ENCODE results near the gene HDAC11. TPM values are rescaled to one million over a fixed set of nuclear protein-coding genes. Genes with fewer than 3 reads are reported as not detected.

HDAC11 gene
- total and polyA plus RNA-seq, 3 experiments from 2014 or later, result 2.6 to 7.5 (median 3.2) TPM

- H3K36me3 Mint-ChIP-seq, result no peaks in the 10 kb centered on the region
These were observed 33.2 kb downstream of the HDAC11 start for GRCh38 chr3:13513051-13513912.

DNA sequence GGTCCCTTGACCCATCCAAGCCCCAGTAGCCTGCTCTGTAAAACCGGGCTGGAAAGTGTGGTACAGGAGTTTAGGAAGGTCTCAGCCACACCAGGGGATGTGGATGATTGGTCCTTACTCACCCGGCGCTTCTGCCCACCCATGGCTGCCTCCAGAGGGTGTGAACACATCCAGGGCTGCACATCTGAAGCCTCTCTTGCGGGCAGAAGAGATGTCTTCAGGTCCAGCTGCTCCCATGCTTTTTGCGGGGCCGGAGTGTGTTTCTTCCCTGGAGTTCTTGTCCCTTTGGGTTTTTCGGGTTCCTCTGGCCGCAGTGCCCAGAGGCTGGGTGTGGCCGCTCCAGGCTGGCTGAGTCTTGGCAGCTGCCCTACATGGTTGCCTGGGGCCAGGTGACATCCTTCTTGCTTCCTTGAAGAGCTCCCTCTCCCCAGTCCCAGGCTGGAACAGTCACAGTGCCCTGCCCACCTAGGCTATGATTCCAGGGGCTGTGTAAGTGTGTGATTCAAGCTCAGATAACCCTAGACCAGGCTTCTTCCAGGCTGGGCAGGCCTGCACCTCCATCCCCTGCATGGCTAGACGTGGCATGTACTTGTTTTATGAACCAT is 33.9 kb downstream of the HDAC11 start:
- no peak overlapping the region for H3K27ac ChIP-seq (ENCODE audit: low read depth, low read length)
- no peaks in the 10 kb centered on the region for H3K4me1 Mint-ChIP-seq
- no peaks in the 10 kb centered on the region for H3K27me3 ChIP-seq (ENCODE audit: insufficient read depth, low read length, poor library complexity, severe bottlenecking)
- DNase-seq, result no peak
- no peaks in the 10 kb centered on the region for H3K36me3 Mint-ChIP-seq
- no peak overlapping the region for H3K4me3 ChIP-seq (ENCODE audit: low read length)
- H3K36me3 ChIP-seq (ENCODE audit: insufficient read depth, low read length), result no peaks in the 10 kb centered on the region
- H3K9me3 Mint-ChIP-seq, result no peaks in the 10 kb centered on the region
- no peak overlapping the region for H3K4me3 Mint-ChIP-seq
- H3K27me3 Mint-ChIP-seq, result peaks cover 0 to 2% of the 10 kb centered on the region in 2 donors
- H3K27ac Mint-ChIP-seq, result no peak overlapping the region
- H3K4me1 ChIP-seq (ENCODE audit: insufficient read depth, low read length), result no peaks in the 10 kb centered on the region
- POLR2A ChIA-PET, result no interaction called here
- CTCF ChIA-PET, result no interaction called here
- H3K9me3 ChIP-seq (ENCODE audit: low read length), result no peaks in the 10 kb centered on the region

More at GRCh38 chr3:13513051-13513912, 33.2 kb downstream of the HDAC11 start:
- peak in 1 of 5 donors; percentile 24 for DNase-seq
- H3K27ac ChIP-seq (ENCODE audit: low read depth, low read length), result no peak overlapping the region
- Mint-ChIP-seq H3K4me1 (no peaks in the 10 kb centered on the region), H3K27me3 (peaks cover 0 to 2% of the 10 kb centered on the region in 2 donors), H3K27ac (no peak overlapping the region), H3K9me3 (no peaks in the 10 kb centered on the region), H3K4me3 (no peak overlapping the region)
- no peaks in the 10 kb centered on the region for H3K9me3 ChIP-seq (ENCODE audit: low read length)
- no peaks in the 10 kb centered on the region for H3K4me1 ChIP-seq (ENCODE audit: insufficient read depth, low read length)
- CTCF ChIA-PET, result no interaction called here
- H3K4me3 ChIP-seq (ENCODE audit: low read length), result no peak overlapping the region
- no peaks in the 10 kb centered on the region for H3K36me3 ChIP-seq (ENCODE audit: insufficient read depth, low read length)
- H3K27me3 ChIP-seq (ENCODE audit: insufficient read depth, low read length, poor library complexity, severe bottlenecking), result no peaks in the 10 kb centered on the region
- POLR2A ChIA-PET, result no interaction called here

DNA sequence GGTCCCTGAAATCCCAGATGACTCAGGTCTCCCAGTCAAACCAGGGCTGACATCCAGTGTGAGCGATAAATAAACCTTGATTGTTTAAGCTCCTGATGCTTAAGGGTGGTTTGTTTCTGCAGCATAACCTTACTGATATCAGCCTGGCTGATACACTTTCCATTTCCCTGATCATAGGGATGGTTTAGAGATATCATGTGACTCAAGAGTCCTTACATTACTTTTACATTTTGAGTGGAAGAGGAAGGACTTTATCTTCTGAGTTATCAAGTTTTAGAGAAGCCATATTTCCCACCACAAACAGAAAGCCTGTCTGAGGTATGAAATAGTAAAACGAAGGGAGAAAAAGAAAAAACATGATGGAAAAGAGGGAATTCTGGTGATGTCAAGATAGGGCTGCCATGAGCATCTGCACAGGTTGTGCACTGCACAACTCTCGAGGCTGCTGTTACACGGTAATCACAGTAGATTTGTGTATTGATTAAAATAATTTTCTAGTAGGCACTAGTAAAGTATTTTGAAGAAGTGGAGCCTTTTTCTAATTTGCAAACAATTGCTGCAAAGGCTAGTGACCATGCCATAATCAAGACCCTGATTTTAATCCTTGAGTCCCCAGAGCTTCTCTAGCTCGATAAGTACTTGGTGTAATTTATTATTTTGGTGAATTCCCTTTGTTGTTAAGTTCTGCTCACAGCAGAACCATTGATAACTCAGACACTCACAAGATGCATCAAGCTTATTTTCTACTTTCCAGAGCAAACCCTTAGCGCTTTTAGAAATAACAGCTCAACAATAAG is 34.7 kb downstream of the HDAC11 start:
- no peaks in the 10 kb centered on the region for H3K36me3 ChIP-seq (ENCODE audit: insufficient read depth, low read length)
- no peak overlapping the region for H3K4me3 ChIP-seq (ENCODE audit: low read length)
- no peaks in the 10 kb centered on the region for H3K27me3 ChIP-seq (ENCODE audit: insufficient read depth, low read length, poor library complexity, severe bottlenecking)
- H3K4me3 Mint-ChIP-seq, result no peak overlapping the region
- H3K27ac ChIP-seq (ENCODE audit: low read depth, low read length), result no peak overlapping the region
- H3K27me3 Mint-ChIP-seq, result peaks cover 0 to 2% of the 10 kb centered on the region in 2 donors
- H3K27ac Mint-ChIP-seq, result no peak overlapping the region
- H3K4me1 ChIP-seq (ENCODE audit: insufficient read depth, low read length), result no peaks in the 10 kb centered on the region
- POLR2A ChIA-PET, result no interaction called here
- no peaks in the 10 kb centered on the region for H3K9me3 Mint-ChIP-seq
- no peaks in the 10 kb centered on the region for H3K9me3 ChIP-seq (ENCODE audit: low read length)
- no peaks in the 10 kb centered on the region for H3K4me1 Mint-ChIP-seq
- CTCF ChIA-PET, result no interaction called here
- no peak for DNase-seq
- H3K36me3 Mint-ChIP-seq, result no peaks in the 10 kb centered on the region

DNA sequence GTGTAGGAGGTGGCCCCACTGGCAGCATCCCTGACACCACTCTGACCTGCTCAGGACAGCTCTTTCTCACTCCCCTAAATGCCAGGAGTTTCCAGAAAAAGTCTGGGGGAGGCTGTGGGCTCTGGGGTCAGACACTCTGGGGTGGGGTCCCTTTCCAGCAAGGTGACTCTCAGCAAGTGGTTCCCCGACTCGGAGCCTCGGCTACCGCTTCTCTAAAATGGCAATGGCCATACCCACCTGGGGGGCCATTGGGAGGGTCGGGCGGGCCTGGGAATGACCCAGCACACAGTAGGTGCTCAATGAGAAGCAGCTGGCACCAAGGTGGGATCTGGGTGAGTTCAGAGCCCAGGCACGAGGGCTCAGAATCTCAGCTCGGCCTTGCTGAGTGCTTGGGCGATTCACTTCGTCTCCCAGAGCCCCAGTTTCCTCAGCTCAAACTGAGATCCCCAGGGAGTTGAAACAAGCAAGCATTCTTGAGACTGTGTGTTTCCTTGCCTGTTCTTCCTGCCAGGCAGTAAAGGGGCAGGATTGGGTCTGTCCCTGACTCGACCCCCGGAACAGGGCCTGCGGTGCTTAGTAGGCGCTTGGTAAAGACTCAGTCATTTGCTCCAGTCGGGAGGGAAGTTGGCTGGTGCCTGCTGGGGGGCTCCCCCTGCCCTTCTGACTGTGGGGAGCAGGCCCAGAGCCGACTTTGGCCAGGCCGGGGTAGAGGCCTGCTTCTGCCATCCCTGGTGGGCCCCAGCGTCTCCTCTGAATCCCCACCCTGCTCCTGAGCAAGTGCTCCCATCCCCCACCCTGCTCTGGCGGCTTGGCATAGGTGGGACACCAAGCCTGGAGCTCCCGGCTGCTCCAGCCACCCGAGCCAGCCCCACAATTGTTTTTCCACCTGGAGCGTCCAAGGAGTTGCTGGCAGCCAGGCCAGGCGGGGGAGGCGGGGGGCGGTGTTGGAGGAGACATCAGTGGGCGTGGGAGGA is 36.0 kb downstream of the HDAC11 start:
- no peaks in the 10 kb centered on the region for H3K36me3 ChIP-seq (ENCODE audit: insufficient read depth, low read length)
- H3K9me3 ChIP-seq (ENCODE audit: low read length), result no peaks in the 10 kb centered on the region
- no peak for DNase-seq
- no peaks in the 10 kb centered on the region for H3K4me1 Mint-ChIP-seq
- no peaks in the 10 kb centered on the region for H3K27me3 ChIP-seq (ENCODE audit: insufficient read depth, low read length, poor library complexity, severe bottlenecking)
- CTCF ChIA-PET, result interaction anchor here (1.3 kb wide), 1 partner anchor 20 kb away, joined by 3 read pairs; no protein-coding TSS in a partner anchor
- peaks cover 0 to 2% of the 10 kb centered on the region in 2 donors for H3K27me3 Mint-ChIP-seq
- H3K9me3 Mint-ChIP-seq, result no peaks in the 10 kb centered on the region
- H3K4me3 Mint-ChIP-seq, result no peak overlapping the region
- POLR2A ChIA-PET, result no interaction called here
- no peak overlapping the region for H3K27ac ChIP-seq (ENCODE audit: low read depth, low read length)
- no peaks in the 10 kb centered on the region for H3K4me1 ChIP-seq (ENCODE audit: insufficient read depth, low read length)
- no peak overlapping the region for H3K4me3 ChIP-seq (ENCODE audit: low read length)
- H3K27ac Mint-ChIP-seq, result peak overlapping the region in 1 of 8 donors; percentile 38
- no peaks in the 10 kb centered on the region for H3K36me3 Mint-ChIP-seq

GRCh38 chr3:13516760-13517135 is 36.6 kb downstream of the HDAC11 start:
- Histone ChIP-seq H3K9me3 (ENCODE audit: low read length) (no peaks in the 10 kb centered on the region), H3K27me3 (ENCODE audit: insufficient read depth, low read length, poor library complexity, severe bottlenecking) (no peaks in the 10 kb centered on the region), H3K4me1 (ENCODE audit: insufficient read depth, low read length) (no peaks in the 10 kb centered on the region), H3K27ac (ENCODE audit: low read depth, low read length) (no peak overlapping the region), H3K36me3 (ENCODE audit: insufficient read depth, low read length) (no peaks in the 10 kb centered on the region), H3K4me3 (ENCODE audit: low read length) (no peak overlapping the region)
- Mint-ChIP-seq H3K4me3 (no peak overlapping the region), H3K4me1 (no peaks in the 10 kb centered on the region), H3K9me3 (peaks cover 0 to 5% (median 0%) of the 10 kb centered on the region in 5 donors), H3K36me3 (no peaks in the 10 kb centered on the region), H3K27me3 (peaks cover 2% of the 10 kb centered on the region in 2 donors), H3K27ac (no peak overlapping the region)
- DNase-seq, result no peak
- ChIA-PET CTCF (interaction anchor here (1.3 kb wide), 1 partner anchor 20 kb away, joined by 3 read pairs; no protein-coding TSS in a partner anchor), POLR2A (no interaction called here)

DNA sequence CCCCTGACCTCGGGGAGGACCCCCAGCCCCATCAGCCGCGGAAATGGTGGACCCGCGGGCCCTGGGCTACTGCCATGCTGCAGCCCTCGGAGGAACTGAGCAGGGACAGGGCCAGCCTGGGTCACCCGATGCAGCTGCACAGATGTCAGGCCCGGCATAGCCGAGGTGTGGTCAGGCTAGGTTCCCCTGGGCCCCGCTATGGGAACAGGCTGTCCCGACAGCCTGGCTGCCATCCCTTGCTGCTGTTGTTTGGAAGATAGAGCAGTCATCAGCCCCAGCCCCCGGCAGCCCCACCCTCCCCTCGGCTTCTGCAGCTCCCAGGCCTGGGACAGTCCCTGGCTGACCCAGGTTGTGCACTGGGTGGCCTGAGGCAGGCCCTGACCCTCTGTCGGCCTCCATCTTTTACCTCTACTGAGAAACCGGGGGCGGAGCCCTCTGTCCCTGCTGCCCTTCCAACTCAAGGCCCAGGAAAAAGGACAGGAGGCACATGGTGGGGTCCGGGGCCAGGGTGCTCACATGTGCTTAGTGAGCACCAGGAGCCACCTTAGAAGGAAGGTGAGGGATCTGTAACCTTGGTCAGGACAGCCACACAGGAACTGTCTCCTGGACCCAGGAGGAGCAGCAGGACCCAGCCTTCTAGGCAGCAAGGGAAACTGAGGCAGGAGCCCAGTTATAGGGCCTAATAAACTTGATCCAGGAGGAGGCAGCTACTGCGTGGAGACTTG is 37.3 kb downstream of the HDAC11 start:
- no peaks in the 10 kb centered on the region for H3K27me3 ChIP-seq (ENCODE audit: insufficient read depth, low read length, poor library complexity, severe bottlenecking)
- CTCF ChIA-PET, result interaction anchor here (1.3 kb wide), 1 partner anchor 21 kb away, joined by 3 read pairs; no protein-coding TSS in a partner anchor

DNA sequence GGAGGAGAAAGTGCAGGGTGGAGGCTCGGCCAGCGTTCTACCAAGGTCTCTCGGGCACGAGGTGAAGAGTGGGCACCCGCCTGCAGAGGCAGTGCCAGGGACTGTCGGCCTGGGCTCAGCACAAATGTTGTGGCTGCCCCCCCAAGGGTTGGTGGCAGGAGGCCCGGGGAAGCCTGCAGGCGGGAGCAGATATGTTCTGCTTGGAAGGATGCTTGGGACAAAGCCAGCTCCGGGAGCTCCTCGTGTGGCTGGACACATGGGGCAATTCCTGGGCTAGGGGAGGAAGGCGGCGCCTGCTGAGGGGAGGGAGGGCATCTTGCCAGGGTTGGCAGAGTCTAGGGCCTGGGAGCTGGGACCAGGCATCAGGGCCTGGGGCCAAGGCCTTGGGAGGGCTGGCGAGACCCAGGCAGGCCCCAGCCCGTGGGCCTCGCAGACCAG is 38.4 kb downstream of the HDAC11 start:
- Mint-ChIP-seq H3K4me1 (no peaks in the 10 kb centered on the region), H3K4me3 (no peak overlapping the region), H3K27me3 (peaks cover 2 to 8% of the 10 kb centered on the region in 2 donors), H3K36me3 (peaks cover 0 to 4% (median 0%) of the 10 kb centered on the region in 3 donors), H3K9me3 (peaks cover 0 to 5% (median 2%) of the 10 kb centered on the region in 5 donors), H3K27ac (no peak overlapping the region)
- Histone ChIP-seq H3K4me1 (ENCODE audit: insufficient read depth, low read length) (no peaks in the 10 kb centered on the region), H3K27ac (ENCODE audit: low read depth, low read length) (no peak overlapping the region), H3K9me3 (ENCODE audit: low read length) (no peaks in the 10 kb centered on the region), H3K36me3 (ENCODE audit: insufficient read depth, low read length) (no peaks in the 10 kb centered on the region), H3K4me3 (ENCODE audit: low read length) (no peak overlapping the region), H3K27me3 (ENCODE audit: insufficient read depth, low read length, poor library complexity, severe bottlenecking) (no peaks in the 10 kb centered on the region)
- ChIA-PET POLR2A (no interaction called here), CTCF (no interaction called here)
- no peak for DNase-seq

More for the DNA sequence above, 37.3 kb downstream of the HDAC11 start:
- Mint-ChIP-seq H3K27me3 (peaks cover 2 to 4% of the 10 kb centered on the region in 2 donors), H3K9me3 (peaks cover 0 to 5% (median 0%) of the 10 kb centered on the region in 5 donors), H3K4me3 (no peak overlapping the region), H3K36me3 (no peaks in the 10 kb centered on the region), H3K4me1 (no peaks in the 10 kb centered on the region), H3K27ac (no peak overlapping the region)
- H3K4me1 ChIP-seq (ENCODE audit: insufficient read depth, low read length), result no peaks in the 10 kb centered on the region
- H3K36me3 ChIP-seq (ENCODE audit: insufficient read depth, low read length), result no peaks in the 10 kb centered on the region
- H3K4me3 ChIP-seq (ENCODE audit: low read length), result no peak overlapping the region
- no peak overlapping the region for H3K27ac ChIP-seq (ENCODE audit: low read depth, low read length)
- POLR2A ChIA-PET, result no interaction called here
- H3K9me3 ChIP-seq (ENCODE audit: low read length), result no peaks in the 10 kb centered on the region
- no peak for DNase-seq
